Panc1 (cell line): ENCODE data around the gene ASCC2. TPM values are rescaled to one million over a fixed set of nuclear protein-coding genes. Genes with fewer than 3 reads are reported as not detected.

Experiments used
- ATAC-seq: fragments of 200-7000 bp; cut with Tn5 transposase; 2 replicates; pipeline ENCODE4 v1.9.1; 2020; ENCODE audit warnings: mild to moderate bottlenecking, moderate library complexity
- BruUV-seq: library from RNA; stranded (reverse); fragments of 400-500 nt; replicated peaks from 2 replicates; lab custom pipeline; 2021; lab: Mats Ljungman, UMichigan
- CTCF ChIA-PET: fragments of 300-600 bp; sonication (Branson Sonifier 250); formaldehyde crosslinking; loops from one replicate; lab custom pipeline; 2022; ENCODE audit warnings: antibody characterized with exemption; lab: Charles Lee
- POLR2A ChIA-PET: fragments of 300-600 bp; sonication (Branson Sonifier 250); formaldehyde crosslinking; loops from one replicate; lab custom pipeline; 2022; ENCODE audit warnings: antibody characterized with exemption; lab: Charles Lee
- DNase-seq: peaks from one replicate; pipeline ENCODE4 v3.0.0-alpha.2; 2010; ENCODE audit warnings: low read depth, low spot score
- H3K27ac ChIP-seq: 2 replicates; pipeline ENCODE4 v1.5.1; 2011; ENCODE audit warnings: mild to moderate bottlenecking, low read length, inconsistent platforms
- H3K27me3 ChIP-seq: fragments of 200-500 bp; sonication (Bioruptor generic); 2 replicates; pipeline ENCODE4 v1.6.0; 2014; ENCODE audit warnings: low read length, inconsistent platforms; ENCODE audit not compliant: control insufficient read depth, insufficient read depth
- H3K36me3 ChIP-seq: fragments of 200-500 bp; sonication (Bioruptor generic); 2 replicates; pipeline ENCODE4 v1.5.1; 2014; ENCODE audit warnings: inconsistent platforms, mild to moderate bottlenecking, low read length, moderate library complexity; ENCODE audit not compliant: control insufficient read depth, insufficient read depth
- H3K4me1 ChIP-seq: 2 replicates; pipeline ENCODE4 v1.5.1; 2011; ENCODE audit warnings: inconsistent platforms, mild to moderate bottlenecking, low read length, moderate library complexity; ENCODE audit not compliant: control insufficient read depth, insufficient read depth
- H3K4me3 ChIP-seq, 2 experiments: 2 replicates each; pipeline ENCODE4 v1.5.1; 2011 to 2012; ENCODE audit warnings: low read depth in 2 of 2, low read length in 2 of 2, mild to moderate bottlenecking in 2 of 2, inconsistent platforms in 1 of 2, moderate library complexity in 1 of 2
- H3K9me3 ChIP-seq: fragments of 200-500 bp; sonication (Bioruptor generic); 2 replicates; pipeline ENCODE4 v1.5.1; 2014; ENCODE audit warnings: low read depth, mild to moderate bottlenecking, inconsistent platforms, low read length, moderate library complexity; ENCODE audit not compliant: control insufficient read depth, insufficient read depth
- POLR2AphosphoS5 ChIP-seq: IDR thresholded peaks from 2 replicates; pipeline ENCODE4 v1.6.1; 2012; ENCODE audit warnings: mild to moderate bottlenecking, low read depth, low read length, moderate library complexity
- REST ChIP-seq, 2 experiments: IDR thresholded peaks; 2 replicates each; pipeline ENCODE4 v1.6.1; 2011 to 2012; ENCODE audit warnings: low read depth in 2 of 2, control low read depth in 1 of 2, low read length in 1 of 2, mild to moderate bottlenecking in 1 of 2, moderate library complexity in 1 of 2; ENCODE audit not compliant: insufficient read depth in 1 of 2
- SIN3A ChIP-seq: IDR thresholded peaks from 2 replicates; pipeline ENCODE4 v1.6.1; 2012; ENCODE audit warnings: low read depth, mild to moderate bottlenecking, low read length, moderate library complexity, borderline replicate concordance; ENCODE audit not compliant: insufficient read depth
- TCF7L2 ChIP-seq: IDR thresholded peaks from 2 replicates; pipeline ENCODE4 v1.6.1; 2011; ENCODE audit warnings: mild to moderate bottlenecking, low read depth, low read length, inconsistent platforms
- in situ Hi-C: cut with HindIII; loops from 2 replicates; pipeline ENCODE4 v1.10.0; 2016; ENCODE audit warnings: low sequenced_read_pairs, low pct_unique_long_range_greater_than_20kb
- intact Hi-C: fragments of 100-400 bp; cut with micrococcal nuclease; formaldehyde crosslinking; loops from one replicate; pipeline ENCODE4 v1.10.0; 2022; ENCODE audit not compliant: unreplicated experiment
- total RNA-seq: library from RNA; stranded (reverse); gene quantifications from one replicate; pipeline ENCODE4 v1.2.1, GENCODE V29; 2021; ENCODE audit not compliant: unreplicated experiment
- TF ChIP-seq, protein P1 (sequence below): fragments of 450-650 bp; IDR thresholded peaks from 2 replicates; pipeline ENCODE4 v1.5.1; 2017; ENCODE audit warnings: mild to moderate bottlenecking

Gene ASCC2
- total RNA-seq, 1 experiment from 2014 or later, result 52.0 TPM

- no peak for DNase-seq
- in situ Hi-C loops (no loop called here), intact Hi-C loops (no loop called here)
- H3K27me3 ChIP-seq, result no peaks in the 10 kb centered on the region
- no peaks in the 10 kb centered on the region for H3K9me3 ChIP-seq
- peaks cover 3% of the 10 kb centered on the region; the same call in 1 of the 2 replicates for H3K4me1 ChIP-seq
- no TSS peak for BruUV-seq
- no peak for ATAC-seq
- TF ChIP-seq TCF7L2, result no peak
- TF ChIP-seq, protein P1, sequence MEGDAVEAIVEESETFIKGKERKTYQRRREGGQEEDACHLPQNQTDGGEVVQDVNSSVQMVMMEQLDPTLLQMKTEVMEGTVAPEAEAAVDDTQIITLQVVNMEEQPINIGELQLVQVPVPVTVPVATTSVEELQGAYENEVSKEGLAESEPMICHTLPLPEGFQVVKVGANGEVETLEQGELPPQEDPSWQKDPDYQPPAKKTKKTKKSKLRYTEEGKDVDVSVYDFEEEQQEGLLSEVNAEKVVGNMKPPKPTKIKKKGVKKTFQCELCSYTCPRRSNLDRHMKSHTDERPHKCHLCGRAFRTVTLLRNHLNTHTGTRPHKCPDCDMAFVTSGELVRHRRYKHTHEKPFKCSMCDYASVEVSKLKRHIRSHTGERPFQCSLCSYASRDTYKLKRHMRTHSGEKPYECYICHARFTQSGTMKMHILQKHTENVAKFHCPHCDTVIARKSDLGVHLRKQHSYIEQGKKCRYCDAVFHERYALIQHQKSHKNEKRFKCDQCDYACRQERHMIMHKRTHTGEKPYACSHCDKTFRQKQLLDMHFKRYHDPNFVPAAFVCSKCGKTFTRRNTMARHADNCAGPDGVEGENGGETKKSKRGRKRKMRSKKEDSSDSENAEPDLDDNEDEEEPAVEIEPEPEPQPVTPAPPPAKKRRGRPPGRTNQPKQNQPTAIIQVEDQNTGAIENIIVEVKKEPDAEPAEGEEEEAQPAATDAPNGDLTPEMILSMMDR, result no peak
- TF ChIP-seq REST (IDR thresholded peaks at IDR 0.05; ENCODE audit: insufficient read depth in 1 of 2, low read depth in 2 of 2, low read length in 1 of 2), result no peak
- TF ChIP-seq POLR2AphosphoS5, result no peak
- TF ChIP-seq SIN3A, result no peak
- no peak overlapping the region for H3K27ac ChIP-seq
- ChIA-PET CTCF (no interaction called here), POLR2A (interaction anchor here (0.5 kb wide), 1 partner anchor 10 kb away, joined by 16 read pairs; no protein-coding TSS in a partner anchor)
- no peaks in the 10 kb centered on the region for H3K36me3 ChIP-seq
- no peak overlapping the region for H3K4me3 ChIP-seq
Observed at GRCh38 chr22:29786031-29786430, 52.0 kb downstream of the ASCC2 start.

DNA sequence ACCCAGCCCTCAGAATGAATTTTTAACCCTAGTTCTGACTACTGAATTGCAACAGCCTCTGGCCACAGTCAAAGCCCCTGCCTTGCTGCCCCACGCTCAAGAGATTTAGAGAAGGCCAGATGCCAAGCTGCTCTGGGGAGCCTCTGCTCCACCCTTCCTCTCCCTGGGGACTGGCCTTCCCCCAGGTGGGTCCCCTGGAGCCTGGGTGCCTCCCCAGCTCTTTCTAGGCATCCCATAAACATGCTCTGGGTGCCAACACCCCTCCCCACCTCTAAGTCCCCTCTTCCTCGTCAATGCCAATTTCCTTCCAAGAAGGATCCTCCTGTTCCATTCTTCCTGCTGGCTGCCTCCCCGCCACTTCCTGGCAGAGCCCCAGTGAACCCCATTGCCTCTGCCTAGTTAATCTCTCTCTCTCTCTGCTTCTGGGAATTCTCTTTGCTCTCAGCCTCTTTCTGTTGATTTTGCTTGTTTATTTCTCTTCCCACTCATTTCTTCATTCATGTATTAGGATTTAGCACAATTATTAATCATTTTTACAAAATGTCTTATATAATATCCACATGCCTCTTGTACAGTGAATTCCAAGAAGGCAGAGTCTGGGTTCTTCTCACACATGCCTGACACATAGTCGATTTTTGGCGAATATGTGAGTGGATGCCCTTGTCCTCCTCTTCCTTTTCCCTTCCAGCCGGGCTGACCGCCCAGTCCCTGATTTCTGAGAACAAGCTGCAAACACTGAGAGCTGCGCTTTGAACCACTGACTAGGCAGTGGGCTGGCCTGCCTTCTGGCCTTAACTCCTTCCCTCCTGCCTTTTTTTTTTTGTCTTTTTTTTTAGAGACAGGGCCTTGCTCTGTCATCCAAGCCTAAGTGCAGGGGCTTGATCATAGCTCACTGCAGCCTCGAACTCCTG lies 53.4 kb downstream of the ASCC2 start:
- CTCF ChIA-PET, result no interaction called here
- ATAC-seq, result no peak
- peaks cover 4% of the 10 kb centered on the region; the same call in 1 of the 2 replicates for H3K4me1 ChIP-seq

More for the DNA sequence above, 53.4 kb downstream of the ASCC2 start:
- POLR2A ChIA-PET, result no interaction called here
- no peak for TF ChIP-seq POLR2AphosphoS5
- TF ChIP-seq, protein P1, result no peak
- TF ChIP-seq SIN3A, result no peak
- no peak for TF ChIP-seq TCF7L2
- no peak for TF ChIP-seq REST (IDR thresholded peaks at IDR 0.05; ENCODE audit: insufficient read depth in 1 of 2, low read depth in 2 of 2, low read length in 1 of 2)
- H3K9me3 ChIP-seq, result no peaks in the 10 kb centered on the region
- no peaks in the 10 kb centered on the region for H3K36me3 ChIP-seq
- no TSS peak for BruUV-seq
- no peaks in the 10 kb centered on the region for H3K27me3 ChIP-seq
- intact Hi-C loops, result no loop called here
- H3K4me3 ChIP-seq, result no peak overlapping the region
- H3K27ac ChIP-seq, result no peak overlapping the region
- in situ Hi-C loops, result no loop called here
- DNase-seq, result no peak
